GM21423 (cell line): Measurements from ENCODE around the gene GMPPB.
"Not testable (repeated sequence)": the region's sequence is repeated elsewhere in the genome, so short reads cannot be mapped to it uniquely, and the experiment has no call there.

Experiments
- ATAC-seq: cut with Tn5 transposase; IDR thresholded peaks from one replicate; pipeline ENCODE4 v1.9.1; 2021; ENCODE audit warnings: mild to moderate bottlenecking, moderate library complexity; ENCODE audit not compliant: unreplicated experiment

The GMPPB gene

GRCh38 chr3:49714728-49715550, 8.8 kb downstream of the GMPPB start:
- ATAC-seq: no peak

- no peak for ATAC-seq
Measured at GRCh38 chr3:49713336-49714105, 10.2 kb downstream of the GMPPB start.

GRCh38 chr3:49712631-49713317, 11.0 kb downstream of the GMPPB start:
- ATAC-seq: no peak

DNA sequence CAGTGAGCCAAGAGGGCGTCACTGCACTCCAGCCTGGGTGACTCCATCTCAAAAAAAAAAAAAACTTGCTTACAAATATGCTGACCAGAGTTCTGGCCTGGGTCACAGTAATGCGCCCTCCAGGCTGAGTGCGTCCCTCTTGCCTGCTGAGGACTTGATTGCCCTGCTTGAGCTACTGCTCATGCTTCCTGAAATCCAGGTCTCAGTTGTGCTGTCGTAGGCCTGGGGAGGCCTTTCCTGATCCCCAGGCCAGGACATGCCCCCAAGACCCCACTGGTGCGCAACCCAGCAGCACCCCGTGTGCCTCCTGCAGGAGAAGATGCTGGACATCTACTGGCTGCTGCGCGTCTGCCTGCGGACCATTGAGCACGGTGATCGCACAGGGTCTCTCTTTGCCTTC, 11.6 kb downstream of the GMPPB start:
- ATAC-seq: no peak

DNA sequence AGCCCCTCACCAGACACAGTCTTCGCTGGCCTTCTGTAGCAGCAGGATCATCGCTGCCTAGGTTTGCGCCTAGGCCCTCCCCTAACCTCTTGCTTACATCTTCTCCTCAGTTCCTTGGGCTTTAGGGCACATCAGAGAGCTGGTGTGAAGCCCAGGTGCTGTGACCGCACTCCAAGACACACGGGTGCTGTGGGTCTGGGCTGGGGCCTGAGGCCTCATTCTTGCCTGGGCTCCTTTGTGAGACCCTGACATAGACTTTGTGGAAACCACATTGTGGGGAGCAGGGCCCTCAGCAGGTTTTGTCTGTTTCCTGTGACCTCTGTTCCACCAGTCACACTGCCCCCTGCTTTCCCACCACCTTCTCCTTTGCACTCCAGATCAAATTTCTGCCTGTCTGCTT, 12.3 kb downstream of the GMPPB start:
- ATAC-seq: no peak

GRCh38 chr3:49709852-49710251, 13.9 kb downstream of the GMPPB start:
- no peak for ATAC-seq

DNA sequence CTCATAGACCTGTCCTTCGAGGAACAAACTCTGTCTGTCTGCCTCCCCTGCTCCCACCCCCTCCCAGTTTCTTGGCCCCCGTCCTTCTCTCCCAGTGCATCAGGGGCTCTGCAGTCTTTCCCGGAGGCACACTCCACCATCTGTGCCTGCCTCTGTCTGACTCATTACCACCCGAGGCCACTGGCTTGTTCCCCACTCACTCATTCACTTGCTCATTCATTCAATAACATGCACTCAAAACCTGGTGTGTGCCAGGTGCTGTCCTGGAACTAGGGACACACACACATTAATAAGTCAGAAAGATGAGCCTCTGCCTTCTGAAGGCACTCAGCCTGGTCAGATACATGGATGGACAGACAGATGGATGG, 16.7 kb downstream of the GMPPB start:
- ATAC-seq: no peak

DNA sequence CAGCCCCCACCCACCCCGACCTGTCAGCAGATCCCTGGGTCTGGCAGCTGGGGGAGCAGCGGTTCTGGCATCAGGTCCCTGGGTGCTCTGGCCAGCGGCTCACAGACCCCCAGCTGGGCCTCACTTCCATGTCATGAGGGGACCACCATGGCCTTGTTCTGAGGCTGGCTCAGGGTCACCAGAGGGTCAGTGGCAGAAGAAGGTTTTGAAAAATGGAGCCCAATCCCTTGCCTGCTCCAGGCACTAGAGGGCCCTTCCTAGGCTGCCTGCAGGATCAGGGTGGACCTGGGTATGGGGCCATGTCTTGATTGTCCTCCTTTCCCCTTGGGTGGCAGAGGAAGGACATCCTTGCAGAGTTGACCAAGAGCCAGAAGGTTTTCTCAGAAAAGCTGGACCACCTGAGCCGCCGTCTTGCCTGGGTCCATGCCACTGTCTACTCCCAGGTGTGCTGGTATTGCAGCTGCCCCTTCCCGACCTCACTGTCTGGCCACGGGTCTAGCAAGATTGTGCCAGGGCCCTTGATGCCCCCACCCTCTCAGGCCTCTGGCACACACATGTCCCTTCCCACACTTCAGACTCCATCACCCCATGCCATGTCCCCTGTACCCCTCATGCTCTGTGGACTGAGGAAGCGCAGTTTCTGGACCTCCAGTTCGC, 17.2 kb downstream of the GMPPB start:
- ATAC-seq: no peak

DNA sequence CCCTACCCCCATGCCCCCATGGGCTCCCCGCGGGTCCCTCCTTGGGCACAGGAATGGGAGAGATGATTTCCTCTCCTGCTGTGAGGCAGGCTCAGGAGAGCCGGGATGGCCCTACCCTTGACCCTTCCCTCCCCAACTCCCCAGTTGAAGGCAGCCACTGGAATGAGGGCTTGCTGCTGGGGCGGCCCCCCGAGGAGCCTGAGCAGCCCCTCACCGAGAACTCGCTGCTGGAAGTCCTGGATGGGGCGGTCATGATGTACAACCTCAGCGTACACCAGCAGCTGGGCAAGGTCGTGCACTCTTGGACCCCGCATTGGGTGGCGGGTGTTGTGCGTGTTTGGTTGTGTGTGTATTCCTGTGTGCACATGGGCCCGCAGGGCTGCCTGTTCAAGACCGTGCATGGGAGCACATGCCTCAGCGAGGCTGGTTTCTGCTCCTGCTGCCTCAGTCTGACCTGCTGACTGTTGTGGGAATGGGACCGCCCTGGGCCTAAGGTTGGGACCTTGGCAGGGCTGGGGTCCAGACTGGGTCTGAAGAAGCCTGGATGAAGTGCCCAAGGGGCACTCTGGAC, 18.3 kb downstream of the GMPPB start:
- no peak for ATAC-seq

GRCh38 chr3:49704629-49705028, 19.1 kb downstream of the GMPPB start:
- ATAC-seq: no peak

DNA sequence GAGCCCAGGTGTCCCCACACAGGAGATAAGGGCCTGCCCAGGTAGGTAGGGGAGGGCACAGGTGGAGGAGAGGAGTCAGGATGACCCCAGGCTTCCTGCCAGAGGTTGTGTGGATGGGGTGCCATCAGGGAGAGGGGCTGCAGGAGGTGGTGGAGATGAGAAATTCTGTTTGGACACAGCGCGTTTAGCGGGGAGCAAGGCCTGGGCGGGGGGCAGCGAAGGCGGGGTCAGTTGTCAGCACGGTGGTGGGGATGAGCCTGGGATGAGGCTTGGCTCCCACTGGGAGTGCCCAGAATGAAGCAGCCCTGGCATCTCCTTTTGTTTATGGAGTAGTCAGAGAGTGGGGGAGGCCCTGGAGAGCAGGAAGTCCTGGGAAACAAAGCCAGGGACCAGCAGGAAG, 19.8 kb downstream of the GMPPB start:
- ATAC-seq: no peak

GRCh38 chr3:49703443-49703927, 20.3 kb downstream of the GMPPB start:
- no peak for ATAC-seq

GRCh38 chr3:49702672-49703071, 21.1 kb downstream of the GMPPB start:
- no peak for ATAC-seq

GRCh38 chr3:49701388-49702077, 22.2 kb downstream of the GMPPB start:
- no peak for ATAC-seq

- no peak for ATAC-seq
Measured at GRCh38 chr3:49700453-49701128, 23.2 kb downstream of the GMPPB start.

- no peak for ATAC-seq
Measured at GRCh38 chr3:49700014-49700413, 23.7 kb downstream of the GMPPB start.

- ATAC-seq: no peak
Measured at GRCh38 chr3:49699281-49699979, 24.3 kb downstream of the GMPPB start.

GRCh38 chr3:49695350-49696015, 28.3 kb downstream of the GMPPB start:
- not testable (repeated sequence) for ATAC-seq
